BLaER1 (cell line): ENCODE measurements around the gene TTLL4.

Experiments used
- H3K27ac ChIP-seq: shearing (Covaris generic); formaldehyde crosslinking; 2 replicates; pipeline ENCODE4 v1.8.1; 2022
- H3K27me3 ChIP-seq: shearing (Covaris generic); formaldehyde crosslinking; 2 replicates; pipeline ENCODE4 v1.8.1; 2022
- H3K36me3 ChIP-seq: shearing (Covaris generic); formaldehyde crosslinking; 2 replicates; pipeline ENCODE4 v1.8.1; 2022
- H3K4me1 ChIP-seq: shearing (Covaris generic); formaldehyde crosslinking; 2 replicates; pipeline ENCODE4 v1.8.1; 2022
- H3K4me2 ChIP-seq: shearing (Covaris generic); formaldehyde crosslinking; 2 replicates; pipeline ENCODE4 v1.8.1; 2022
- H3K4me3 ChIP-seq: shearing (Covaris generic); formaldehyde crosslinking; 2 replicates; pipeline ENCODE4 v1.8.1; 2022
- H3K9ac ChIP-seq: shearing (Covaris generic); formaldehyde crosslinking; 2 replicates; pipeline ENCODE4 v1.8.1; 2022
- H3K9me3 ChIP-seq: shearing (Covaris generic); formaldehyde crosslinking; 2 replicates; pipeline ENCODE4 v1.8.1; 2022
- H4K20me1 ChIP-seq: shearing (Covaris generic); formaldehyde crosslinking; 2 replicates; pipeline ENCODE4 v1.8.1; 2022
- Cebpa-rat ChIP-seq: shearing (Covaris generic); IDR thresholded peaks from 2 replicates; pipeline ENCODE4 v1.8.1; 2022

Gene TTLL4

DNA sequence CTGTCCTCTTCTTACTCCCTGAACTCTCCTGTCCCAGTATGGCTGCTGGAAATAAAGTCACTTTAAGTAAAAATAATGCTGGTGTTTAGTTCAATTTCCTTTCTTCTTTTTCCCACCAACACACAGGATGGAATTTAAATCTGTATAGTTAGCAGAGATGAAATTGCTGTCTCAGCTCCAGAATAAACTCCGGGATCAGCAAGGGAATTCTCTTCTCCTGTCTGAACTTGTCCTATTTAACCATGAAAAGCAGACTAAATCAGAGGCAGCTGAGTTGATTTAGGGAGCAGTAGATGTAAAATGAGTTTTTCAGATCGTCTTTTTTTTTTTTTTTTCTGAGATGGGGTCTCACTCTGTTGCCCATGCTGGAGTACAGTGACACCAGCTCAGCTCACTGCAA lies 25.9 kb downstream of the TTLL4 start:
- Histone ChIP-seq H3K4me3 (no peak overlapping the region), H3K4me1 (no peaks in the 10 kb centered on the region), H3K36me3 (peaks cover 77% of the 10 kb centered on the region), H3K4me2 (no peak overlapping the region), H3K9me3 (no peaks in the 10 kb centered on the region), H3K9ac (no peak overlapping the region), H3K27ac (no peak overlapping the region), H3K27me3 (no peaks in the 10 kb centered on the region), H4K20me1 (peaks cover 78% of the 10 kb centered on the region)
- no peak for TF ChIP-seq Cebpa-rat

DNA sequence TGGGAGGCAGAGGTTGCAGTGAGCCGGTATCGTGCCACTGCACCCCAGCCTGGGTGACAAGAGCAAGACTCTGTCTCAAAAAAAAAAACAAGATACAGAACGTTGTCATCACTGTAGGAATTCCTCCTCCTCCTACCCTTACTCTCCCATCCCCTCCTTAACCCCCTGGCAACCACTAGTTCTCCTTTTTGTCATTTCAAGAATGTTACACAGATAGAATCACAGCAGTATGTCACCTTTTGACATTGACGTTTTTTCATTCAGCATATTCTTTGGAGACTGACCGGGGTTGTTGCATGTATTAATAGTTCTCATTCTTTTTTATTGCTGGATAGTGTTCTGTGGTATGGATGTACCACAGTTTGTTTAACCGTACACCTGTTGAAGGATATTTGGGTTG lies 32.4 kb downstream of the TTLL4 start:
- no peak overlapping the region for H3K4me3 ChIP-seq
- H3K4me1 ChIP-seq, result no peaks in the 10 kb centered on the region
- no peak overlapping the region for H3K9ac ChIP-seq
- no peaks in the 10 kb centered on the region for H3K27me3 ChIP-seq
- TF ChIP-seq Cebpa-rat, result no peak
- H3K9me3 ChIP-seq, result no peaks in the 10 kb centered on the region
- peaks cover 13% of the 10 kb centered on the region; the same call in 1 of the 2 replicates for H4K20me1 ChIP-seq
- peaks cover 97% of the 10 kb centered on the region for H3K36me3 ChIP-seq
- no peak overlapping the region for H3K4me2 ChIP-seq
- no peak overlapping the region for H3K27ac ChIP-seq

DNA sequence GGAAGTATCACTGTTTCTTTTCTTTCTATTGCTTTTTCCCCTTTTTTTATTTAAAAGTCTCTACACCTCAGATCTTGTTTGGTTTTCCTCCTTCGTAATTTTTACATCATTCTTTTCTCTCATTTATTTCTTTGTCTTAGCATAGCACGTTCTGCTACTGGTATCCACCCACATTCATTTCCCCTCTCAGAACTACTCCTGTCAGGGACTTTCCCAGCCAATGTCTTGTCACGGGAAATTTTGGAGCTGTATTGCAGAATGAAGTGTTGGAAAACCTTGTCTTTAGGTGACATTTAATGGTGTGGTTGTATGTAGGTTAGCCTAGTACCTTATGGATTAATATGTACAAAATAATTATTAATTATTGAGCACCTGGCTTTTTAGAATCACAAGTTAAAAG lies 34.0 kb downstream of the TTLL4 start:
- H3K27ac ChIP-seq, result no peak overlapping the region
- TF ChIP-seq Cebpa-rat, result no peak
- no peaks in the 10 kb centered on the region for H4K20me1 ChIP-seq
- H3K9me3 ChIP-seq, result no peaks in the 10 kb centered on the region
- H3K36me3 ChIP-seq, result peaks cover 97% of the 10 kb centered on the region
- no peaks in the 10 kb centered on the region for H3K4me1 ChIP-seq
- H3K4me3 ChIP-seq, result no peak overlapping the region
- no peaks in the 10 kb centered on the region for H3K27me3 ChIP-seq
- H3K4me2 ChIP-seq, result no peak overlapping the region
- no peak overlapping the region for H3K9ac ChIP-seq

DNA sequence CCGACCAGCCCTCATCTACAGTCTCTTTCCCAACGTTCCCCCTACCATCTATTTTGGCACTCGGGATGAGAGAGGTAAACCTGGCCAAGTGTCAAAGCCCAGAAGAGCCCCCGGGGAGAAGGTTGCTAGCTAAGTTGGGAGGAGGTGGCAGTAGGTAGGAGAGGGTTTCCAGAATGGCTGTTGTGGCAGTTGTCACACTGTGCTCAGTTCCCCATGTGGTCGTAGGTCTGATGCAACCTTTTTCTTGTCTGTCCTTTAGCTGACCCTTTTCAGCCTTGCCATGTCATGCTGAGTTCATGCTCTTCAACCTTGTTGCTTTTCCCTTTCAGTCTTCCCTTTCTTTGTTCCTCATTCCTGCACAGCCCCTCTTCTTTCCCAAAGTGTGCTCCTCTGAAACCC lies 34.5 kb downstream of the TTLL4 start:
- no peaks in the 10 kb centered on the region for H4K20me1 ChIP-seq
- no peak overlapping the region for H3K4me2 ChIP-seq
- H3K9me3 ChIP-seq, result no peaks in the 10 kb centered on the region
- no peaks in the 10 kb centered on the region for H3K4me1 ChIP-seq
- peaks cover 97% of the 10 kb centered on the region for H3K36me3 ChIP-seq
- H3K9ac ChIP-seq, result no peak overlapping the region
- TF ChIP-seq Cebpa-rat, result no peak
- no peak overlapping the region for H3K4me3 ChIP-seq
- no peak overlapping the region for H3K27ac ChIP-seq
- no peaks in the 10 kb centered on the region for H3K27me3 ChIP-seq

DNA sequence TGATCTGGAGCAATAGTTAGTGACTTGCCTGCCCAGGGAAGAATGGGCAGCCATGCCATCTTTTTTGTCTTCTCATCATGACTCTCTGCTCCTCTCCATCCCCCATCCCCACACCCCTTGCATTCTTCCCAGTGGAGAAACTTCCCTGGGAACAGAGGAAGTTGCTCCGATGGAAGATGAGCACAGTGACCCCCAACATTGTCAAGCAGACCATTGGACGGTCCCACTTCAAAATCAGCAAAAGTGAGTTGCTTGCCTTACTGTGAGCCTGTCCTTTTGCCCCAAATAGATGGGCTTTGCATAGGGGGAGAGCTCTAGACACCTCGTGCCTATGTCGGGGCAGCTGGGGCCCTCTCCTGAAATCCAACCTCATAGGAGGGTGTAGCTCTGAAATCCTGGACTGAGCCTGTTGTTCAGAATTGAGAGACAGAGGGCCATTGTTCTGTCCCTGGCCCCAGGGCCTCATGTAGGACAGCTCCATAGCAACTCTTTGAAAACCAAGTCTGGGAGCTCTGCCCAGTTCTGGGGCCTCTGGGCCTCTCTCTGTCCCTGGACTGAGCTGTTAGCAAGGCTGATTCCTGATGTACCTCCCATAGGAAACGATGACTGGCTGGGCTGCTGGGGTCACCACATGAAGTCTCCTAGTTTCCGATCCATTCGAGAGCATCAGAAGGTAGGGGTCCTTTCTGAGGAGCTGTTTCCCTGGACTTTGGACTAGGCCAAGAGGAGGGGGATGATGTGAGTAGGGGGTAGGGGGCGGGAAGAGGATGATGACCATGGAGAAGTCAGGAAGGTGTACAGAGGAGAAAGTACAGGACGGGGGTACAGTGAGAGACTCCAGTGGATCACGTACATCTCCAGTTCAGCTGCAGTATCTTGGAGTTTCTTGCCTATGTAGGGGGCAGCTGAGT lies 35.2 kb downstream of the TTLL4 start:
- H3K4me2 ChIP-seq, result no peak overlapping the region
- no peak overlapping the region for H3K9ac ChIP-seq
- no peaks in the 10 kb centered on the region for H4K20me1 ChIP-seq
- H3K36me3 ChIP-seq, result peaks cover 97% of the 10 kb centered on the region
- TF ChIP-seq Cebpa-rat, result no peak
- H3K4me1 ChIP-seq, result no peaks in the 10 kb centered on the region
- no peak overlapping the region for H3K27ac ChIP-seq
- H3K9me3 ChIP-seq, result no peaks in the 10 kb centered on the region
- no peak overlapping the region for H3K4me3 ChIP-seq
- H3K27me3 ChIP-seq, result no peaks in the 10 kb centered on the region

DNA sequence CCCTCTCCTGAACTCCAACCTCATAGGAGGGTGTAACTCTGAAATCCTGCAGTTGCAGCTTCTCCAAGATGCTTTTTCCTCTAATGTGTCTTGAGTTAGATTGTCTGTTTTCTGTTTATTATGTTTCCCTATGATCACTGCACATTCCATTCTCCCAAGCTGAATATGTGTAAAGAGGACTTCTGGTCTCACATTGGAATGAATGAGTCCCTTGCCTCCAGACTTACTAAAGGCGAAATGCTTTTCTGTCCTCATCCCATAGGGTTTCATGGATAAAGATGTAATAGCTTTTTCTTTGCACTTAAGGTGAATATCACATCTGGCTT lies 35.8 kb downstream of the TTLL4 start:
- H3K9me3 ChIP-seq, result no peaks in the 10 kb centered on the region
- no peak for TF ChIP-seq Cebpa-rat
- peaks cover 97% of the 10 kb centered on the region for H3K36me3 ChIP-seq
- H3K4me2 ChIP-seq, result no peak overlapping the region
- no peak overlapping the region for H3K9ac ChIP-seq
- no peak overlapping the region for H3K27ac ChIP-seq
- H3K4me1 ChIP-seq, result no peaks in the 10 kb centered on the region
- no peaks in the 10 kb centered on the region for H3K27me3 ChIP-seq
- H4K20me1 ChIP-seq, result no peaks in the 10 kb centered on the region
- H3K4me3 ChIP-seq, result no peak overlapping the region

DNA sequence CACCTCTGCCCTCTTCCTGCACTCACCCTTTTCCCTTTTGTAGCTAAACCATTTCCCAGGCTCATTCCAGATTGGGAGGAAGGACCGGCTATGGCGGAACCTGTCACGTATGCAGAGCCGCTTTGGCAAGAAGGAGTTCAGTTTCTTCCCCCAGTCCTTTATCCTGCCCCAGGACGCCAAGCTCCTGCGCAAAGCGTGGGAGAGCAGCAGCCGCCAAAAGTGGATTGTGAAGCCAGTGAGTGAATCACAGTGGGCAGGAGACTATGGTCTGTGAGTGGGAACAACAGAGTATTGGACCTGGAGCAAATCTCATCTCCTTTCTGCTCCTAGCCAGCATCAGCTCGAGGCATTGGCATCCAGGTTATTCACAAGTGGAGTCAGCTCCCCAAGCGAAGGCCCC lies 36.3 kb downstream of the TTLL4 start:
- no peak overlapping the region for H3K4me2 ChIP-seq
- no peak overlapping the region for H3K4me3 ChIP-seq
- no peak overlapping the region for H3K27ac ChIP-seq
- H3K27me3 ChIP-seq, result no peaks in the 10 kb centered on the region
- no peaks in the 10 kb centered on the region for H4K20me1 ChIP-seq
- H3K9ac ChIP-seq, result no peak overlapping the region
- peaks cover 97% of the 10 kb centered on the region for H3K36me3 ChIP-seq
- H3K9me3 ChIP-seq, result no peaks in the 10 kb centered on the region
- H3K4me1 ChIP-seq, result no peaks in the 10 kb centered on the region
- no peak for TF ChIP-seq Cebpa-rat

DNA sequence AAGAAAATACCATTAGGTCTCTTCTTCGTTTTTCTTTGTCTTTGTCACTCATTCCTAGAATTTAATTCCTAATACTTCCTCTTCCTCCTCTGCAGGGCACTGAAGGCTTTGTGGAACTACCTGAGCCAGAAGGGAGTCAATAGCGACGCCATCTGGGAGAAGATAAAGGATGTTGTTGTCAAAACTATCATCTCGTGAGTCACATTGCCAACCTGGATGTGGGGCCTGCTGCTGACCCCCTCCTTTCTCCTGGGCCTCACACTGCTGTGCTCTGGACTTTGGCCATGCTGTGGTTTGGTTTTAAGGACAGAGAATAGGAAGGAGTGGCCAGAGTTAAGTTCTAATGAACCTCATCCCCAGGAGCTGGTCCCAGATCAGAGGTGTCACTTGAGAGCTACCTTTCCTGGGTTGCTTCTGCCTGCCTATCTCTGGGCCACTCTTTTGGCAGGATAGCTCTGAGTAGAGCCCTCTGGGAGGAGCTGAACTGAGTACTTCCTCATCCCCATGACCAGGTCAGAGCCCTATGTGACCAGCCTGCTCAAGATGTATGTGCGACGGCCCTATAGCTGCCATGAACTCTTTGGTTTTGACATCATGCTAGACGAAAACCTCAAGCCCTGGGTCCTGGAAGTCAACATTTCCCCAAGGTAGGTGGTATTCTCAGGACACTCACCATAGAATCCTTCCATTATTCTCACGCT lies 38.3 kb downstream of the TTLL4 start:
- Histone ChIP-seq H4K20me1 (no peaks in the 10 kb centered on the region), H3K27ac (no peak overlapping the region), H3K4me3 (no peak overlapping the region), H3K27me3 (no peaks in the 10 kb centered on the region), H3K9me3 (no peaks in the 10 kb centered on the region), H3K4me2 (no peak overlapping the region), H3K4me1 (no peaks in the 10 kb centered on the region), H3K36me3 (peaks cover 98% of the 10 kb centered on the region), H3K9ac (no peak overlapping the region)
- no peak for TF ChIP-seq Cebpa-rat

DNA sequence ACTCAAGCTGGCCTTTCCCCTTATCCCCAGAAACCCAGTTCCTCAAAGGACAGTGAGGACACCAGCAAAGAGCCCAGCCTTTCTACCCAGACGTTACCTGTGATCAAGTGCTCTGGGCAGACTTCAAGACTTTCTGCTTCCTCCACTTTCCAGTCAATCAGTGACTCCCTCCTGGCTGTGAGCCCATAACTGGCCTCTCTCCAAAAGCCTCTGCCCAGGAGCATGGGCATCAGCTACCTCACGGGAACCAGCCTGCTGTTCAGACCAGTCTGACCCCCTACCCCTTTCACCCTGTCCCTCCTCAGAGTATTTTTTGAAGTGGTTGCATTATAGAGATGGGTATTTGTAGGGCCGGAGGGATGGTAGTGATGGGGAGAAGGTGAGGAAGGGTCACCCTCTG lies 43.6 kb downstream of the TTLL4 start:
- no peak for TF ChIP-seq Cebpa-rat
- H3K9ac ChIP-seq, result no peak overlapping the region
- H3K27ac ChIP-seq, result no peak overlapping the region
- H3K27me3 ChIP-seq, result no peaks in the 10 kb centered on the region
- H3K4me1 ChIP-seq, result no peaks in the 10 kb centered on the region
- H3K9me3 ChIP-seq, result no peaks in the 10 kb centered on the region
- no peaks in the 10 kb centered on the region for H4K20me1 ChIP-seq
- H3K4me3 ChIP-seq, result no peak overlapping the region
- peaks cover 86% of the 10 kb centered on the region for H3K36me3 ChIP-seq
- no peak overlapping the region for H3K4me2 ChIP-seq

DNA sequence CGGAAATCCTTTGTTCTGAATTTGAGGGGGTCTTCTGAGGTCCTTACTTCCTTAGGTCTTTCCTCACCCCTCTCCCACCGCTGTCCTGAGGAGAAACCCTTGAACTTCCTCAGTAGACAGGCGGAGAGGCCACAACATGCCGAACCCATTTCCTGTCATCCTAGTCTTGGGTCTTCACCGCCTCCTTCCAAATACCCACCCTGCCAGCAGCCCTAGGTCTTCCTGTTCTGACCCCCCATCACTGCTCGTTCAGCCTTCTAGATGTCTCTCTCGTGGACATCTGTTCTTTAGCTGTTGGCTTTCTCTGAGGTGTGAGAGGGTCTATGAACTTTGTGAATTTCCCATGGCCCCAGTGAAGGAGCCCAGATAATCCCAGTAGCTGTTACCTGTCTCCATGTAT lies 44.1 kb downstream of the TTLL4 start:
- no peak overlapping the region for H3K9ac ChIP-seq
- no peaks in the 10 kb centered on the region for H3K4me1 ChIP-seq
- H3K9me3 ChIP-seq, result no peaks in the 10 kb centered on the region
- H3K36me3 ChIP-seq, result peaks cover 80% of the 10 kb centered on the region
- no peak overlapping the region for H3K27ac ChIP-seq
- H3K27me3 ChIP-seq, result no peaks in the 10 kb centered on the region
- no peak for TF ChIP-seq Cebpa-rat
- H4K20me1 ChIP-seq, result no peaks in the 10 kb centered on the region
- H3K4me2 ChIP-seq, result no peak overlapping the region
- no peak overlapping the region for H3K4me3 ChIP-seq
